Measurements from ENCODE around the gene STAP2. TPM values are rescaled to one million over a fixed set of nuclear protein-coding genes. Genes with fewer than 3 reads are reported as not detected.
A peak's percentile ranks its signal among the peaks of the same experiment; 100 is the strongest.

The STAP2 gene
- total RNA-seq, 1 experiment from 2014 or later = 72.6 TPM

GRCh38 chr19:4343370-4344307 lies 5.0 kb upstream of the STAP2 start, which contains the start of gene MPND:
TSS of gene MPND (plus strand) at chr19:4343562. CDS start at chr19:4343594, 32 bp downstream.
- POLR2A ChIA-PET (ENCODE audit: unreplicated experiment) = interaction anchor here (0.6 to 1.0 kb wide), 2 partner anchors 9 to 113 kb away, joined by 4 to 11 read pairs; no protein-coding TSS in a partner anchor
- ATAC-seq (peak; percentile 68), DNase-seq (peak; percentile 82)
- peak within 1 kb of the TSS; percentile 99 for H2AFZ ChIP-seq (ENCODE audit: low read length)
- CTCF ChIA-PET = interaction anchor here (0.6 to 2.0 kb wide), 4 partner anchors 9 to 76 kb away, joined by 3 to 16 read pairs (median 9); partner anchors contain the start of gene SH3GL1
- H3K9me3 ChIP-seq (ENCODE audit: low read length) = no peaks in the 10 kb centered on the region
- H3K9ac ChIP-seq (ENCODE audit: low read length) = peak within 1 kb of the TSS; percentile 77
- BruUV-seq (replicated peaks) = no TSS peak
- intact Hi-C loops (cut with micrococcal nuclease) = loop anchor here (10.0 kb wide), 1 partner anchor 99 kb away; the partner anchor contains the start of gene YJU2
- H3K36me3 ChIP-seq (ENCODE audit: low read depth, low read length) = no peaks in the 10 kb centered on the region
- TF ChIP-seq CTCF (conservative IDR thresholded peaks at IDR 0.05; ENCODE audit: low read depth, low read length) (no peak), EZH2phosphoT487 (IDR thresholded peaks at IDR 0.05; ENCODE audit: borderline replicate concordance, low read length) (no peak), EZH2 (IDR thresholded peaks at IDR 0.05; ENCODE audit: low read length, unreplicated experiment) (no peak)
- H3K79me2 ChIP-seq (ENCODE audit: low read length) = peaks cover 8% of the 10 kb centered on the region
- no peaks in the 10 kb centered on the region for H4K20me1 ChIP-seq (ENCODE audit: low read length)
- peak within 1 kb of the TSS; percentile 100 for H3K4me2 ChIP-seq (ENCODE audit: low read length)
- H3K4me3 ChIP-seq (ENCODE audit: low read length) = peak within 1 kb of the TSS; percentile 81
- no peaks in the 10 kb centered on the region for H3K9me2 ChIP-seq (replicated peaks; ENCODE audit: low read length)
- H3K27me3 ChIP-seq (ENCODE audit: low read length) = no peaks in the 10 kb centered on the region
- H3K27ac ChIP-seq (ENCODE audit: low read length) = peak within 1 kb of the TSS; percentile 59
- peaks cover 5% of the 10 kb centered on the region; the same call in 1 of the 2 replicates for H3K4me1 ChIP-seq (ENCODE audit: insufficient read depth, low read length)
- no peaks in the 10 kb centered on the region for H3F3A ChIP-seq (ENCODE audit: low read length, unreplicated experiment)

- CTCF ChIA-PET = interaction anchor here (0.6 to 2.0 kb wide), 6 partner anchors 10 to 96 kb away, joined by 3 to 16 read pairs (median 6); partner anchors contain the start of genes SH3GL1 and YJU2
- H4K20me1 ChIP-seq (ENCODE audit: low read length) = no peaks in the 10 kb centered on the region
- intact Hi-C loops (cut with micrococcal nuclease) = loop anchor here (1.0 to 10.0 kb wide), 2 partner anchors 60 to 98 kb away; partner anchors contain the start of genes CHAF1A and YJU2
- peak overlapping the region; percentile 100 for H3K4me2 ChIP-seq (ENCODE audit: low read length)
- no peaks in the 10 kb centered on the region for H3K36me3 ChIP-seq (ENCODE audit: low read depth, low read length)
- H2AFZ ChIP-seq (ENCODE audit: low read length) = peak overlapping the region; percentile 99
- H3K27ac ChIP-seq (ENCODE audit: low read length) = peak overlapping the region; percentile 59
- H3F3A ChIP-seq (ENCODE audit: low read length, unreplicated experiment) = no peaks in the 10 kb centered on the region
- BruUV-seq (replicated peaks) = no TSS peak
- H3K4me3 ChIP-seq (ENCODE audit: low read length) = peak overlapping the region; percentile 81
- no peaks in the 10 kb centered on the region for H3K9me3 ChIP-seq (ENCODE audit: low read length)
- no peaks in the 10 kb centered on the region for H3K9me2 ChIP-seq (replicated peaks; ENCODE audit: low read length)
- peaks cover 12% of the 10 kb centered on the region for H3K79me2 ChIP-seq (ENCODE audit: low read length)
- ATAC-seq (peak; percentile 89), DNase-seq (peak; percentile 98)
- peak overlapping the region; percentile 77 for H3K9ac ChIP-seq (ENCODE audit: low read length)
- no peaks in the 10 kb centered on the region for H3K27me3 ChIP-seq (ENCODE audit: low read length)
- TF ChIP-seq EZH2phosphoT487 (IDR thresholded peaks at IDR 0.05; ENCODE audit: borderline replicate concordance, low read length) (no peak), CTCF (conservative IDR thresholded peaks at IDR 0.05; ENCODE audit: low read depth, low read length) (no peak), EZH2 (IDR thresholded peaks at IDR 0.05; ENCODE audit: low read length, unreplicated experiment) (no peak)
- peaks cover 5% of the 10 kb centered on the region; the same call in 1 of the 2 replicates for H3K4me1 ChIP-seq (ENCODE audit: insufficient read depth, low read length)
- POLR2A ChIA-PET (ENCODE audit: unreplicated experiment) = interaction anchor here (0.6 to 1.0 kb wide), 3 partner anchors 10 to 112 kb away, joined by 3 to 11 read pairs (median 4); partner anchors contain the start of gene YJU2
Observed at GRCh38 chr19:4342615-4343369, 4.2 kb upstream of the STAP2 start.

Measured in PC-3 (cell line).